ENCODE data around the gene ULK2. TPM values are rescaled to one million over a fixed set of nuclear protein-coding genes. Genes with fewer than 3 reads are reported as not detected.

ULK2 gene
- total and polyA plus RNA-seq, 2 of the 13 experiments (the other 11 are each of a cell fraction or from before 2014, with no cell fraction given) = 0.01 TPM; not detected in 1

GRCh38 chr17:19867079-19867328, 732 bp downstream of the ULK2 start (continued):
- no peak for TF ChIP-seq RERE (CRISPR knock-in tag; IDR thresholded peaks at IDR 0.05; ENCODE audit: low read depth)
- no peak for TF ChIP-seq MAFF (IDR thresholded peaks at IDR 0.05; ENCODE audit: low read depth, low read length)
- TF ChIP-seq HNRNPL (IDR thresholded peaks at IDR 0.05; ENCODE audit: low read depth, low read length) = peak; percentile 49; the same call in 1 of the 2 replicates
- no peak for TF ChIP-seq PAX8 (CRISPR knock-in tag; IDR thresholded peaks at IDR 0.05; ENCODE audit: borderline replicate concordance)
- TF ChIP-seq ZBTB7B (CRISPR knock-in tag; IDR thresholded peaks at IDR 0.05) = 0 out of 2 replicates have a peak, but pooled peaks have one; percentile 31
- TF ChIP-seq ARID2 (CRISPR knock-in tag; IDR thresholded peaks at IDR 0.05; ENCODE audit: borderline replicate concordance) = no peak
- 0 out of 2 replicates have a peak, but pooled peaks have one; percentile 26 for TF ChIP-seq TAF1 (CRISPR knock-in tag; IDR thresholded peaks at IDR 0.05)
- TF ChIP-seq RXRA (CRISPR knock-in tag; IDR thresholded peaks at IDR 0.05) = no peak
- TF ChIP-seq ZNF10 (CRISPR knock-in tag; IDR thresholded peaks at IDR 0.05; ENCODE audit: borderline replicate concordance, low read depth) = no peak
- 0 out of 2 replicates have a peak, but pooled peaks have one; percentile 17 for TF ChIP-seq ZNF263 (CRISPR knock-in tag; IDR thresholded peaks at IDR 0.05)
- no peak for TF ChIP-seq TCF7L2 (IDR thresholded peaks at IDR 0.05; ENCODE audit: low read depth, low read length)
- no peak for TF ChIP-seq ZNF773 (CRISPR knock-in tag; IDR thresholded peaks at IDR 0.05; ENCODE audit: borderline replicate concordance)
- no peak for TF ChIP-seq ZNF850 (CRISPR knock-in tag; conservative IDR thresholded peaks at IDR 0.05)

Data from HepG2 (cell line).